ENCODE results near the gene NEK11. TPM values are rescaled to one million over a fixed set of nuclear protein-coding genes. Genes with fewer than 3 reads are reported as not detected.
"Not testable (repeated sequence)": the region's sequence is repeated elsewhere in the genome, so short reads cannot be mapped to it uniquely, and the experiment has no call there.

Gene NEK11
- total and polyA plus RNA-seq, 9 of the 15 experiments (the other 6 are each of a cell fraction or from before 2014, with no cell fraction given), result 0.28 to 1.5 (median 0.87) TPM

DNA sequence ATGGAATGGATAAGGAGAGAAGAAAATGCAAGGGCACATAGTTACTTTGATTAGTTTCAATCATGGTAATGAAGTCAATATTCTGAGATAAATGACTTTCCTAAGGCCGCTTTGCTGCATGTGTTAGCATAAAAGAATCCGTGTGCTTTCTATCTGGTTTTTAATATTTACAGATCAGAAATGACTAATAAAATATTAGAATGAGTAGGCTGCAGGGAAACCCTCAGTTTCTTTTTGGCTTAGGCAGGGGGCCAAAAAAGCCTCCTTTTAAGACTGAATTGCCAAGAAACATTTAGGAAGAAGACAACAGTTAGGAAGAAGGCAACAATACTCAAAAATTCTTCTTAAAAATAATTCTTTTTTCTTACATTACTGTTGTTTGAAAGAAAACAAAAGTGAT, 11.6 kb downstream of the NEK11 start:
- no peak for ATAC-seq
- BruUV-seq (replicated peaks), result no TSS peak
- no peak for FAIRE-seq
- Histone ChIP-seq H3K4me2 (ENCODE audit: insufficient read depth, low read length) (no peak overlapping the region), H3K9ac (ENCODE audit: insufficient read depth in 1 of 2, low read depth in 2 of 2, low read length in 2 of 2) (no peak overlapping the region), H3K9me3 (replicated peaks; ENCODE audit: control insufficient read depth, insufficient read depth, low read depth, low read length) (no peaks in the 10 kb centered on the region), H3K4me1 (replicated peaks in 1 of 2; ENCODE audit: control insufficient read depth in 2 of 2, insufficient read depth in 2 of 2, low read length in 2 of 2) (no peaks in the 10 kb centered on the region), H3K27ac (ENCODE audit: extremely low read depth, low read depth, low read length) (no peak overlapping the region), H2AFZ (ENCODE audit: low read depth, low read length) (no peak overlapping the region), H3K79me2 (ENCODE audit: control insufficient read depth, insufficient read depth, low read length) (no peaks in the 10 kb centered on the region), H3K4me3 (no peak overlapping the region), H4K20me1 (replicated peaks; ENCODE audit: control insufficient read depth, insufficient read depth, low read length) (no peaks in the 10 kb centered on the region), H3K9me1 (ENCODE audit: control insufficient read depth, insufficient read depth, low read length) (no peaks in the 10 kb centered on the region), H3K27me3 (ENCODE audit: control insufficient read depth in 2 of 2, insufficient read depth in 2 of 2, low read length in 2 of 2) (no peaks in the 10 kb centered on the region), H3K36me3 (ENCODE audit: control insufficient read depth, insufficient read depth, low read length) (no peaks in the 10 kb centered on the region)
- in situ Hi-C loops (cut with MboI), result loop anchor here (25.0 kb wide), 2 partner anchors 449 to 974 kb away; no protein-coding TSS in a partner anchor
- WGBS (ENCODE audit: insufficient coverage, low coverage, missing lambda C conversion rate), result 28% methylated on average over 2 of the region's 2 CpGs
- intact Hi-C loops (cut with micrococcal nuclease), result no loop called here
- ChIA-PET CTCF (ENCODE audit: low intra/inter-chr PET ratio) (no interaction called here), POLR2A (no interaction called here)
- TF ChIP-seq RFX5 (IDR thresholded peaks at IDR 0.05; ENCODE audit: low read depth, low read length) (no peak), ZNF133 (CRISPR knock-in tag; IDR thresholded peaks at IDR 0.05) (no peak), ATF7 (IDR thresholded peaks at IDR 0.05) (no peak), LARP7 (IDR thresholded peaks at IDR 0.05) (no peak)
- no peak for DNase-seq (ENCODE audit: extremely low read depth in 1 of 4, low spot score in 3 of 4)

DNA sequence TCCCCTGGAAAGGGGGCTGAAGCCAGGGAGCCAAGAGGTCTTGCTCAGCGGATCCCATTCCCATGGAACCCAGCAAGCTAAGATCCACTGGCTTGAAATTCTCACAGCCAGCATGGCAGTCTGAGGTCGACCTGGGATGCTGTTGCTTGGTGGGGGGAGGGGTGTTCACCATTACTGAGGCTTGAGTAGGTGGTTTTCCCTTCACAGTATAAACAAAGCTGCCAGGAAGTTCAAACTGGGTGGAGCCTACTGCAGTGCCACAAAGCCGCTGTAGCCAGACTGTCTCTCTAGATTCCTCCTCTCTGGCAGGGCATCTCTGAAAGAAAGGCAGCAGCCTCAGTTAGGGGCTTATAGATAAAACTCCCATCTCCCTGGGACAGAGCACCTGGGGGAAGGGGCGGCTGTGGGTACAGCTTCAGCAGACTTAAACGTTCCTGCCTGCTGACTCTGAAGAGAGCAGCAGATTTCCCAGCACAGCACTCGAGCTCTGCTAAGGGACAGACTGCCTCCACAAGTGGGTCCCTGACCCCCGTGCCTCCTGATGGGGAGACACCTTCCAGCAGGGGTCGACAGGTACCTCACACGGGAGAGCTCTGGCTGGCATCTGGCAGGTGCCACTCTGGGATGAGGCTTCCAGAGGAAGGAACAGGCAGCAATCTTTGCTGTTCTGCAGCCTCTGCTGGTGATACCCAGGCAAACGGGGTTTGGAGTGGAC, 15.8 kb downstream of the NEK11 start:
- H3K9ac ChIP-seq (ENCODE audit: insufficient read depth in 1 of 2, low read depth in 2 of 2, low read length in 2 of 2); intact Hi-C loops (cut with micrococcal nuclease); POLR2A ChIA-PET; H3K9me3 ChIP-seq (replicated peaks; ENCODE audit: control insufficient read depth, insufficient read depth, low read depth, low read length); ATAC-seq; H3K79me2 ChIP-seq (ENCODE audit: control insufficient read depth, insufficient read depth, low read length); H3K27me3 ChIP-seq (ENCODE audit: control insufficient read depth in 2 of 2, insufficient read depth in 2 of 2, low read length in 2 of 2); H3K4me1 ChIP-seq (replicated peaks in 1 of 2; ENCODE audit: control insufficient read depth in 2 of 2, insufficient read depth in 2 of 2, low read length in 2 of 2); DNase-seq (ENCODE audit: extremely low read depth in 1 of 4, low spot score in 3 of 4); H3K4me2 ChIP-seq (ENCODE audit: insufficient read depth, low read length); H4K20me1 ChIP-seq (replicated peaks; ENCODE audit: control insufficient read depth, insufficient read depth, low read length); H3K27ac ChIP-seq (ENCODE audit: extremely low read depth, low read depth, low read length); H2AFZ ChIP-seq (ENCODE audit: low read depth, low read length); H3K9me1 ChIP-seq (ENCODE audit: control insufficient read depth, insufficient read depth, low read length); H3K4me3 ChIP-seq; H3K36me3 ChIP-seq (ENCODE audit: control insufficient read depth, insufficient read depth, low read length); FAIRE-seq; BruUV-seq (replicated peaks); CTCF ChIA-PET (ENCODE audit: low intra/inter-chr PET ratio): not testable (repeated sequence)
- in situ Hi-C loops (cut with MboI), result loop anchor here (25.0 kb wide), 2 partner anchors 445 to 970 kb away; no protein-coding TSS in a partner anchor
- WGBS (ENCODE audit: insufficient coverage, low coverage, missing lambda C conversion rate), result 29% methylated on average over 5 of the region's 10 CpGs
